HepG2 (cell line): ENCODE data around the gene HSP90AB1. TPM values are rescaled to one million over a fixed set of nuclear protein-coding genes. Genes with fewer than 3 reads are reported as not detected.

Experiments used
- AKNA ChIP-seq: sonication (generic); formaldehyde crosslinking; IDR thresholded peaks from 2 replicates; pipeline ENCODE4 v1.4.0; 2020; ENCODE audit warnings: missing genetic modification reagents, borderline replicate concordance
- ARNTL ChIP-seq: sonication (generic); formaldehyde crosslinking; IDR thresholded peaks from 2 replicates; pipeline ENCODE4 v1.4.0; 2020; ENCODE audit warnings: mild to moderate bottlenecking, missing genetic modification reagents
- CBFB ChIP-seq: sonication (generic); formaldehyde crosslinking; IDR thresholded peaks from 2 replicates; pipeline ENCODE4 v1.4.0; 2020; ENCODE audit warnings: missing genetic modification reagents
- CSRNP2 ChIP-seq: sonication (generic); formaldehyde crosslinking; conservative IDR thresholded peaks from 2 replicates; pipeline ENCODE4 v1.8.0; 2022; ENCODE audit warnings: low read depth, missing genetic modification reagents
- E2F2 ChIP-seq: sonication (generic); formaldehyde crosslinking; IDR thresholded peaks from 2 replicates; pipeline ENCODE4 v1.4.0; 2020; ENCODE audit warnings: missing genetic modification reagents, borderline replicate concordance
- GFI1 ChIP-seq: sonication (generic); formaldehyde crosslinking; IDR thresholded peaks from 2 replicates; pipeline ENCODE4 v1.5.0; 2020; ENCODE audit warnings: missing genetic modification reagents, mild to moderate bottlenecking, borderline replicate concordance
- HNRNPH1 ChIP-seq: fragments of 200-400 bp; formaldehyde crosslinking; optimal IDR thresholded peaks from 2 replicates; pipeline ENCODE3; 2017; ENCODE audit warnings: mild to moderate bottlenecking, low read depth, low read length
- MLXIP ChIP-seq: sonication (generic); formaldehyde crosslinking; IDR thresholded peaks from 2 replicates; pipeline ENCODE4 v1.9.0; 2021; ENCODE audit warnings: missing genetic modification reagents, borderline replicate concordance
- TAF1 ChIP-seq: sonication (generic); formaldehyde crosslinking; IDR thresholded peaks from 2 replicates; pipeline ENCODE4 v1.4.0; 2020; ENCODE audit warnings: missing genetic modification reagents
- ZFP90 ChIP-seq: sonication (generic); formaldehyde crosslinking; IDR thresholded peaks from 2 replicates; pipeline ENCODE4 v1.8.0; 2022; ENCODE audit warnings: missing genetic modification reagents, mild to moderate bottlenecking, inconsistent platforms, borderline replicate concordance
- ZNF329 ChIP-seq: sonication (generic); formaldehyde crosslinking; IDR thresholded peaks from 2 replicates; pipeline ENCODE4 v1.9.0; 2021; ENCODE audit warnings: low read depth, mild to moderate bottlenecking, missing genetic modification reagents
- ZNF580 ChIP-seq: IDR thresholded peaks from 2 replicates; pipeline ENCODE4 v1.6.1; 2016; ENCODE audit warnings: low read depth, borderline replicate concordance
- ZNF616 ChIP-seq: sonication (generic); formaldehyde crosslinking; IDR thresholded peaks from 2 replicates; pipeline ENCODE4 v1.5.0; 2020; ENCODE audit warnings: low read depth, mild to moderate bottlenecking, missing genetic modification reagents
- ZNF792 ChIP-seq: IDR thresholded peaks from 2 replicates; pipeline ENCODE4 v1.6.1; 2016
- polyA plus RNA-seq, 8 experiments: library from polyadenylated mRNA; depleted of rRNA in 3 of 8; stranded (reverse) in 7 of 8; unstranded in 1 of 8; fragments of >200 nt; fragmentation: Illumina TruSeq in 4 of 8; extraction: Trizol in 4 of 8; gene quantifications; 2 replicates each; pipeline versions ENCODE4 v1.2.1 to v1.2.3, GENCODE V29; 2011 to 2016; ENCODE audit warnings: low read depth in 4 of 8, missing spikeins in 1 of 8, mixed read lengths in 1 of 8; ENCODE audit not compliant: insufficient read depth in 1 of 8
- total RNA-seq, 5 experiments: library from RNA; depleted of rRNA; stranded (reverse); fragments of >200 nt; fragmentation: Illumina TruSeq; extraction: Trizol; gene quantifications; 2 replicates each; pipeline ENCODE4 v1.2.3, GENCODE V29; 2016; ENCODE audit warnings: low read depth in 1 of 5
- TF ChIP-seq, protein P1 (sequence below): sonication (generic); formaldehyde crosslinking; IDR thresholded peaks from 2 replicates; pipeline ENCODE4 v1.5.0; 2020; ENCODE audit warnings: mild to moderate bottlenecking, missing genetic modification reagents

HSP90AB1 gene
- total and polyA plus RNA-seq, 2 of the 13 experiments (the other 11 are each of a cell fraction or from before 2014, with no cell fraction given), result 1,325 to 1,472 TPM

DNA sequence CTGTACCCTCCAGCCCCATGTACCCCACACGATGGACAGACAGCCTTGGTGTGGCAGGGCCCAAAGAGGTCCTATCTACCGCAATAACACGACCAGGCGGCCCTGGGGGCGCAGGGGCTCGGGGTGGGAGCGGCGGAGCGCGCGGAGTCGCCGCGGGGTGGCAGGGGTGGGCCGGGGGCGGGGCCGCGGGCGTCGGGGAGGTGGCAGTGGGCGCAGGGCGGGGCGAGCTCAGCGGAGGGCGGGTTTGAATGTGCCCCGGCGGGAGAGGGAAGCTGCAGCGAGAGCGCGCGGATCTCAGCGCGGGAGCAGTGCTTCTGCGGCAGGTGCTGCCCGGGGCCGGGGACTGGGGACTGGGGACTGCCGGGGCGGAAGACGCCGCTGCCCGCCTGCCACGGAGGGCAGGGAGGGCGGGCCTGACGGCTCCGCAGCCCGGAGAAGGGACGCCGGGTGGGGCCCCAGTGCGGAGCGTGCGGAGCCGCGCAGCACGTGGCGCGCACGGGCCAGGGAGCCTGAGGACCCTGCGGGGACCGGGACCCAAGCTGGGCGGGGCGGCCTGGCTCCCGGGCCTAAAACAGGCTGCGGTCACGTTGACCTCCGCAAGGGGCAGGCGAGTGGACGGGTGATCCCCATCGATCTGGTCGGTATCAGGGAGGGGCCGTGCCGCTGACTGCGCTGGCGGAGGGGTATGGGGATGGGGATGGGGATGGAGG, 23.4 kb upstream of the HSP90AB1 start, which contains the start of gene SLC29A1 (continued):
- TF ChIP-seq CBFB (CRISPR knock-in tag), result peak; percentile 84
- TF ChIP-seq ZNF580, result peak; percentile 70; the same call in 1 of the 2 replicates
- peak; percentile 47; the same call in 1 of the 2 replicates for TF ChIP-seq GFI1
- TF ChIP-seq ZNF792 (CRISPR knock-in tag), result no peak
- no peak for TF ChIP-seq HNRNPH1
- peak; percentile 96 for TF ChIP-seq MLXIP
- TF ChIP-seq ZFP90 (CRISPR knock-in tag), result peak; percentile 47; the same call in 1 of the 2 replicates
- TF ChIP-seq ZNF329 (CRISPR knock-in tag), result peak; percentile 39; the same call in 1 of the 2 replicates
- TF ChIP-seq CSRNP2, result no peak
- peak; percentile 51 for TF ChIP-seq TAF1 (CRISPR knock-in tag)
- peak; percentile 93; the same call in 1 of the 2 replicates for TF ChIP-seq ZNF616
- TF ChIP-seq, protein P1, sequence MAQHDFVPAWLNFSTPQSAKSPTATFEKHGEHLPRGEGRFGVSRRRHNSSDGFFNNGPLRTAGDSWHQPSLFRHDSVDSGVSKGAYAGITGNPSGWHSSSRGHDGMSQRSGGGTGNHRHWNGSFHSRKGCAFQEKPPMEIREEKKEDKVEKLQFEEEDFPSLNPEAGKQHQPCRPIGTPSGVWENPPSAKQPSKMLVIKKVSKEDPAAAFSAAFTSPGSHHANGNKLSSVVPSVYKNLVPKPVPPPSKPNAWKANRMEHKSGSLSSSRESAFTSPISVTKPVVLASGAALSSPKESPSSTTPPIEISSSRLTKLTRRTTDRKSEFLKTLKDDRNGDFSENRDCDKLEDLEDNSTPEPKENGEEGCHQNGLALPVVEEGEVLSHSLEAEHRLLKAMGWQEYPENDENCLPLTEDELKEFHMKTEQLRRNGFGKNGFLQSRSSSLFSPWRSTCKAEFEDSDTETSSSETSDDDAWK (CRISPR knock-in tag), result no peak
- peak; percentile 98 for TF ChIP-seq ARNTL (CRISPR knock-in tag)
- no peak for TF ChIP-seq AKNA (CRISPR knock-in tag)
- TF ChIP-seq E2F2 (CRISPR knock-in tag), result peak; percentile 19; the same call in 1 of the 2 replicates
